HepG2 (cell line): ENCODE data around the gene MAIP1. TPM values are rescaled to one million over a fixed set of nuclear protein-coding genes. Genes with fewer than 3 reads are reported as not detected.

Experiments
- ATAC-seq: fragments of 200-7000 bp; cut with Tn5 transposase; 3 replicates; pipeline ENCODE4 v1.9.1; 2020; ENCODE audit warnings: mild to moderate bottlenecking, moderate library complexity
- BruUV-seq: library from RNA; stranded (reverse); fragments of 400-500 nt; replicated peaks from 2 replicates; lab custom pipeline; 2021; lab: Mats Ljungman, UMichigan
- CTCF ChIA-PET: fragments of 300-600 bp; formaldehyde crosslinking; extraction: SDS; loops from one replicate; lab custom pipeline; 2021; ENCODE audit warnings: low total read pairs, inconsistent platforms, low intra/inter-chr PET ratio; lab: Yijun Ruan, JAX
- POLR2A ChIA-PET: fragments of 350-600 bp; sonication (Branson Sonifier 250); formaldehyde crosslinking; loops from one replicate; lab custom pipeline; 2020; ENCODE audit warnings: antibody characterized with exemption, inconsistent platforms; lab: Yijun Ruan, JAX
- DNase-seq: peaks from one replicate; pipeline ENCODE4 v3.0.0-alpha.2; 2015; ENCODE audit warnings: low spot score
- FAIRE-seq: peaks from 3 replicates; lab custom pipeline; 2011; peaks lifted over from hg19 to GRCh38; lab: Jason Lieb, UNC
- H2AFZ ChIP-seq: one replicate; pipeline ENCODE4 v1.6.1; 2011; ENCODE audit warnings: low read length, inconsistent platforms
- H3K27ac ChIP-seq: fragments of 300-600 bp; 3 replicates; pipeline ENCODE4 v1.8.0; 2011; ENCODE audit warnings: mixed run types, mild to moderate bottlenecking, mixed read lengths, low read length, inconsistent platforms; ENCODE audit not compliant: insufficient read depth; ENCODE audit errors: extremely low read length
- H3K27me3 ChIP-seq, 2 experiments: fragments of 200-600 bp in 1 of 2; 2 replicates in 1 of 2; 3 replicates in 1 of 2; pipeline versions ENCODE4 v1.6.0 to v1.8.0; 2011; ENCODE audit warnings: low read length in 2 of 2, mild to moderate bottlenecking in 2 of 2, moderate library complexity in 2 of 2, inconsistent platforms in 1 of 2; ENCODE audit not compliant: insufficient read depth in 2 of 2, control insufficient read depth in 1 of 2
- H3K36me3 ChIP-seq, 2 experiments: fragments of 200-600 bp in 1 of 2; replicated peaks in 1 of 2; 2 replicates in 1 of 2; 3 replicates in 1 of 2; pipeline versions ENCODE4 v1.5.1 to v1.8.0; 2011; ENCODE audit warnings: low read length in 2 of 2, inconsistent platforms in 1 of 2; ENCODE audit not compliant: insufficient read depth in 2 of 2, control insufficient read depth in 1 of 2
- H3K4me1 ChIP-seq: 2 replicates; pipeline ENCODE4 v1.5.1; 2012; ENCODE audit warnings: low read length, inconsistent platforms; ENCODE audit not compliant: insufficient read depth
- H3K4me2 ChIP-seq: 2 replicates; pipeline ENCODE4 v1.6.0; 2011; ENCODE audit warnings: low read depth, low read length, inconsistent platforms
- H3K4me3 ChIP-seq, 3 experiments: fragments of 200-600 bp in 1 of 3; sonication (generic), shearing (Covaris generic) in 1 of 3; replicated peaks in 1 of 3; 2 replicates each; pipeline ENCODE4 v1.5.1; 2011 to 2016; ENCODE audit warnings: low read length in 3 of 3, inconsistent platforms in 2 of 3, low read depth in 2 of 3, mild to moderate bottlenecking in 2 of 3, control low read depth in 1 of 3, mixed read lengths in 1 of 3; ENCODE audit not compliant: insufficient read depth in 1 of 3
- H3K79me2 ChIP-seq: one replicate; pipeline ENCODE4 v1.6.1; 2011; ENCODE audit warnings: low read length, inconsistent platforms; ENCODE audit not compliant: insufficient read depth
- H3K9ac ChIP-seq: 2 replicates; pipeline ENCODE4 v1.6.0; 2011; ENCODE audit warnings: mild to moderate bottlenecking, low read depth, low read length, inconsistent platforms; ENCODE audit not compliant: insufficient read depth
- H3K9me3 ChIP-seq: 2 replicates; pipeline ENCODE4 v1.5.1; 2012; ENCODE audit warnings: mild to moderate bottlenecking, low read length
- H4K20me1 ChIP-seq: 2 replicates; pipeline ENCODE4 v1.6.0; 2011; ENCODE audit warnings: inconsistent platforms, mild to moderate bottlenecking, low read length, moderate library complexity; ENCODE audit not compliant: insufficient read depth
- NR2F1 ChIP-seq, 2 experiments: fragments of 450-650 bp in 1 of 2; formaldehyde crosslinking in 1 of 2; IDR thresholded peaks; 2 replicates each; pipeline versions ENCODE4 v1.5.0 to v1.6.1; 2016 to 2020; ENCODE audit warnings: mild to moderate bottlenecking in 1 of 2, missing compliant biosample characterization in 1 of 2, missing genetic modification reagents in 1 of 2, moderate library complexity in 1 of 2
- PHF5A ChIP-seq: IDR thresholded peaks from one replicate; pipeline ENCODE4 v1.6.1; 2018; ENCODE audit warnings: low read depth, missing genetic modification reagents; ENCODE audit not compliant: unreplicated experiment
- POLR2G ChIP-seq: fragments of 200-400 bp; formaldehyde crosslinking; IDR thresholded peaks from 2 replicates; pipeline ENCODE4 v1.6.1; 2018; ENCODE audit warnings: mild to moderate bottlenecking, low read depth, low read length, moderate library complexity
- RBFOX2 ChIP-seq: fragments of 200-400 bp; formaldehyde crosslinking; IDR thresholded peaks from 2 replicates; pipeline ENCODE4 v1.6.1; 2017; ENCODE audit warnings: low read depth, mild to moderate bottlenecking, low read length
- RBM22 ChIP-seq: fragments of 200-400 bp; formaldehyde crosslinking; optimal IDR thresholded peaks from 2 replicates; pipeline ENCODE3; 2017; ENCODE audit warnings: mild to moderate bottlenecking, low read length, moderate library complexity
- SRSF9 ChIP-seq: fragments of 200-400 bp; formaldehyde crosslinking; IDR thresholded peaks from 2 replicates; pipeline ENCODE4 v1.6.1; 2018; ENCODE audit warnings: borderline replicate concordance, mild to moderate bottlenecking, low read depth, low read length; ENCODE audit not compliant: insufficient read depth, poor library complexity, severe bottlenecking
- WIZ ChIP-seq: sonication (generic); formaldehyde crosslinking; IDR thresholded peaks from 2 replicates; pipeline ENCODE4 v1.5.1; 2020; ENCODE audit warnings: mild to moderate bottlenecking, missing genetic modification reagents
- ZNF232 ChIP-seq: sonication (generic); formaldehyde crosslinking; IDR thresholded peaks from 2 replicates; pipeline ENCODE4 v1.4.0; 2020; ENCODE audit warnings: missing genetic modification reagents, borderline replicate concordance
- ZNF563 ChIP-seq: sonication (generic); formaldehyde crosslinking; IDR thresholded peaks from 2 replicates; pipeline ENCODE4 v1.8.0; 2022; ENCODE audit warnings: mild to moderate bottlenecking, moderate library complexity, missing genetic modification reagents
- WGBS: methylation state at CpG from one replicate; pipeline ENCODE4 v1.1.6; 2017; ENCODE audit warnings: low lambda C conversion rate; 5-methylcytosine and 5-hydroxymethylcytosine counted together
- in situ Hi-C: cut with HindIII; loops from 2 replicates; pipeline ENCODE4 v1.10.0; 2017; ENCODE audit warnings: low pct_unique_long_range_greater_than_20kb; ENCODE audit not compliant: extremely low pct_ligation_motif_present
- intact Hi-C: fragments of 100-400 bp; cut with micrococcal nuclease; formaldehyde crosslinking; loops from one replicate; pipeline ENCODE4 v1.10.0; 2022; ENCODE audit not compliant: unreplicated experiment
- polyA plus RNA-seq, 8 experiments: library from polyadenylated mRNA; depleted of rRNA in 3 of 8; stranded (reverse) in 7 of 8; unstranded in 1 of 8; fragments of >200 nt; fragmentation: Illumina TruSeq in 4 of 8; extraction: Trizol in 4 of 8; gene quantifications; 2 replicates each; pipeline versions ENCODE4 v1.2.1 to v1.2.3, GENCODE V29; 2011 to 2016; ENCODE audit warnings: low read depth in 4 of 8, missing spikeins in 1 of 8, mixed read lengths in 1 of 8; ENCODE audit not compliant: insufficient read depth in 1 of 8
- total RNA-seq, 5 experiments: library from RNA; depleted of rRNA; stranded (reverse); fragments of >200 nt; fragmentation: Illumina TruSeq; extraction: Trizol; gene quantifications; 2 replicates each; pipeline ENCODE4 v1.2.3, GENCODE V29; 2016; ENCODE audit warnings: low read depth in 1 of 5

MAIP1 gene
- total and polyA plus RNA-seq, 2 of the 13 experiments (the other 11 are each of a cell fraction or from before 2014, with no cell fraction given), result 22.3 to 72.9 TPM

DNA sequence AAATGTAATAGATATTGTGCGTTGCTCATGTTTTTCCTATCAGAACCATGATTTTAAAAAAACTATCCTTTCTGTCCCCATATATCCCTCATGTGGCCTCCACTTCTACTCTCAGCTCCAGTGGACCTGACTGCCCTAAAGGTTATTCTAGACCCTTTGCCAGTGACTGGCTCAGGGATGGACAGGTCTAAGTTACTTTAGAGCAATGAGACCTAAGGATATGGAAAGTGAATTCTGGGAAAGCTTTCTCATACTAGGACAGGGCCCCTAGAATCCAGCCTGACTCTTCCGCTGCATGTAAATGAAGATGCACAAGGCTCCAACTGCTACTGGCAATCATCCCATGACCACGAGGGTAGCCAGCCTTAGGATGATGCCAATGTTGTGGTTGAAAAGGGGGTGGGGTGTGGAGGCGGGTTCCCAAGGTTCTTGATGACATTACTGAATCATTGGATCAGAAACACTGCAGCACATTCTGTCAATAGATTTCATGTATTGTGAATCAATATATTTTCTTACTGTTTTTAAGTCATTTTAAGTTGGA, 23.0 kb upstream of the MAIP1 start:
- TF ChIP-seq WIZ (CRISPR knock-in tag) (no peak), POLR2G (0 out of 2 replicates have a peak, but pooled peaks have one; percentile 20), RBM22 (peak; percentile 53)
- ATAC-seq (peak; percentile 48), FAIRE-seq (no peak), DNase-seq (no peak)
- no peak overlapping the region for H3K9ac ChIP-seq
- H4K20me1 ChIP-seq, result no peaks in the 10 kb centered on the region
- intact Hi-C loops, result no loop called here
- H3K27ac ChIP-seq, result no peak overlapping the region
- H3K27me3 ChIP-seq, result no peaks in the 10 kb centered on the region
- H3K36me3 ChIP-seq, result peaks cover 3 to 38% of the 10 kb centered on the region in 2 experiments
- WGBS, result 93% methylated on average over 4 of the region's 4 CpGs
- H2AFZ ChIP-seq, result no peak overlapping the region
- no peak overlapping the region for H3K4me2 ChIP-seq
- CTCF ChIA-PET, result no interaction called here
- no peaks in the 10 kb centered on the region for H3K79me2 ChIP-seq
- BruUV-seq, result TSS peak; percentile 6
- POLR2A ChIA-PET, result no interaction called here
- no peaks in the 10 kb centered on the region for H3K9me3 ChIP-seq
- in situ Hi-C loops, result no loop called here
- no peaks in the 10 kb centered on the region for H3K4me1 ChIP-seq
- no peak overlapping the region for H3K4me3 ChIP-seq

DNA sequence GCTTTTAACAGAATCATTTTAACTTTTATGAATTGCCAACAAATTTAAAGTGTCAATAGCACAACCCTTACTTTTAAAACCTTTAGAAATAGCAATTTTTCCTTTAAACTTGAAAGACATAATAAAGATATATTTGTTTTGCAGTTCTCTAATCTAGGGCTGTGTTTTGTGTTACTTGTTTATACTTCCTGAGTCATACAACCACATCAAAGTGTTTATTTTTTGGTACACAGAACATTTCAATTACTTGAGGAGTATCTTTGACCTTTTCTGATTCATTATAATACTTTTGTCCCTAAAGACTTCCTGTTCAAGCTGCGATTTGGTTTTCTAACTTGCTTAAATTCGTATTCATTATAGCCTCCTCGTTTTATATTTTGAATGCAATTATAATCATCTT, 21.9 kb upstream of the MAIP1 start:
- H3K27me3 ChIP-seq, result no peaks in the 10 kb centered on the region
- WGBS, result 83% methylated on average over 3 of the region's 3 CpGs
- H3K9ac ChIP-seq, result no peak overlapping the region
- no peak for DNase-seq
- no TSS peak for BruUV-seq
- FAIRE-seq, result no peak
- H3K9me3 ChIP-seq, result no peaks in the 10 kb centered on the region
- no peaks in the 10 kb centered on the region for H3K4me1 ChIP-seq
- in situ Hi-C loops, result no loop called here
- no peak overlapping the region for H3K4me3 ChIP-seq
- no peak for TF ChIP-seq PHF5A
- TF ChIP-seq RBFOX2, result 0 out of 2 replicates have a peak, but pooled peaks have one; percentile 19
- TF ChIP-seq ZNF563, result no peak
- no peak for TF ChIP-seq ZNF232 (CRISPR knock-in tag)
- TF ChIP-seq SRSF9, result no peak
- TF ChIP-seq NR2F1 (CRISPR knock-in tag; IDR thresholded peaks at IDR 0.05), result peak in 1 of 2 experiments; percentile 44; a peak in 1 of 4 replicates
- TF ChIP-seq, all 625 proteins: peak for 2
- Histone ChIP-seq H3K79me2 (no peaks in the 10 kb centered on the region), H2AFZ (no peak overlapping the region), H3K27ac (no peak overlapping the region), H3K4me2 (no peak overlapping the region), H4K20me1 (no peaks in the 10 kb centered on the region), H3K36me3 (peaks cover 6 to 42% of the 10 kb centered on the region in 2 experiments)
- intact Hi-C loops, result no loop called here
- ATAC-seq, result no peak
- ChIA-PET POLR2A (no interaction called here), CTCF (no interaction called here)
